Thoracic aorta (tissue), 2 donors: ENCODE data around the gene ZNF490. TPM values are rescaled to one million over a fixed set of nuclear protein-coding genes. Genes with fewer than 3 reads are reported as not detected.
"Not testable (repeated sequence)": the region's sequence is repeated elsewhere in the genome, so short reads cannot be mapped to it uniquely, and the experiment has no call there.

Experiments used
- ATAC-seq: fragments of 150-250 bp; one replicate; pipeline ENCODE4 v1.8.0; 2017; ENCODE audit warnings: low read depth; ENCODE audit not compliant: insufficient number of reproducible peaks, low FRiP score
- DNase-seq: peaks from one replicate; pipeline ENCODE4 v3.0.0-alpha.2; 2020; ENCODE audit warnings: low spot score
- H3K27ac ChIP-seq, 2 donors: fragments of 200-600 bp; sonication (generic); 1 replicate in 1 of 2; 2 replicates in 1 of 2; pipeline ENCODE4 v1.5.1; 2016; ENCODE audit warnings: mild to moderate bottlenecking in 2 of 2, moderate library complexity in 2 of 2
- H3K27me3 ChIP-seq: fragments of 200-600 bp; sonication (generic); replicated peaks from 2 replicates; pipeline ENCODE4 v1.6.0; 2016; ENCODE audit warnings: mild to moderate bottlenecking; ENCODE audit not compliant: insufficient read depth
- H3K36me3 ChIP-seq: fragments of 200-600 bp; sonication (generic); one replicate; pipeline ENCODE4 v1.5.1; 2016
- H3K4me1 ChIP-seq, 2 donors: fragments of 200-600 bp; sonication (generic); 1 replicate in 1 of 2; 2 replicates in 1 of 2; pipeline versions ENCODE4 v1.5.1 to v1.6.0; 2016; ENCODE audit warnings: low read depth in 2 of 2, mild to moderate bottlenecking in 1 of 2; ENCODE audit not compliant: control insufficient read depth in 1 of 2
- H3K4me3 ChIP-seq: fragments of 200-600 bp; sonication (generic); 2 replicates; pipeline ENCODE4 v1.5.1; 2016; ENCODE audit warnings: mild to moderate bottlenecking
- H3K9me3 ChIP-seq: fragments of 200-600 bp; sonication (generic); 2 replicates; pipeline ENCODE4 v1.5.1; 2016
- CTCF ChIP-seq: fragments of 200-600 bp; sonication (generic); IDR thresholded peaks from one replicate; pipeline ENCODE4 v1.5.1; 2019; ENCODE audit warnings: antibody characterized with exemption
- total RNA-seq, 2 donors: library from RNA; depleted of rRNA; stranded (reverse); fragments of >200 nt; gene quantifications; one replicate each; pipeline versions ENCODE4 v1.1.0 to v1.2.3, GENCODE V29; 2016

Gene ZNF490
- total RNA-seq, 2 donors from 2014 or later: 3.4 to 8.1 TPM

- H3K4me1 ChIP-seq: no peaks in the 10 kb centered on the region
- H3K27ac ChIP-seq: no peak overlapping the region
Measured at GRCh38 chr19:12629215-12629614, 18.6 kb upstream of the ZNF490 start.

GRCh38 chr19:12628040-12629022, 17.7 kb upstream of the ZNF490 start:
- no peak for TF ChIP-seq CTCF
- Histone ChIP-seq H3K4me1 (no peaks in the 10 kb centered on the region), H3K36me3 (peaks cover 55% of the 10 kb centered on the region), H3K27ac (no peak overlapping the region), H3K4me3 (no peak overlapping the region), H3K9me3 (peaks cover 12% of the 10 kb centered on the region), H3K27me3 (no peaks in the 10 kb centered on the region)
- no peak for ATAC-seq
- DNase-seq: no peak

More at GRCh38 chr19:12629215-12629614, 18.6 kb upstream of the ZNF490 start:
- Histone ChIP-seq H3K4me3 (no peak overlapping the region), H3K27me3 (no peaks in the 10 kb centered on the region), H3K36me3 (peaks cover 51% of the 10 kb centered on the region), H3K9me3 (peaks cover 12% of the 10 kb centered on the region)
- ATAC-seq: no peak
- no peak for DNase-seq
- no peak for TF ChIP-seq CTCF

GRCh38 chr19:12626958-12627357, 16.3 kb upstream of the ZNF490 start:
- Histone ChIP-seq H3K9me3 (peaks cover 12% of the 10 kb centered on the region), H3K4me1 (no peaks in the 10 kb centered on the region), H3K27ac (no peak overlapping the region), H3K36me3 (peaks cover 55% of the 10 kb centered on the region), H3K27me3 (no peaks in the 10 kb centered on the region), H3K4me3 (no peak overlapping the region)
- TF ChIP-seq CTCF: no peak
- ATAC-seq (no peak), DNase-seq (no peak)

- DNase-seq (no peak), ATAC-seq (no peak)
- Histone ChIP-seq H3K27ac (no peak overlapping the region), H3K9me3 (peaks cover 12% of the 10 kb centered on the region), H3K27me3 (no peaks in the 10 kb centered on the region), H3K4me1 (peaks cover 2 to 7% of the 10 kb centered on the region in 2 donors), H3K36me3 (peaks cover 45% of the 10 kb centered on the region), H3K4me3 (no peak overlapping the region)
- no peak for TF ChIP-seq CTCF
Measured at GRCh38 chr19:12623361-12624031, 12.9 kb upstream of the ZNF490 start.

GRCh38 chr19:12621253-12622024, 10.8 kb upstream of the ZNF490 start:
- DNase-seq: not testable (repeated sequence)
- peaks cover 28% of the 10 kb centered on the region for H3K36me3 ChIP-seq

More at GRCh38 chr19:12621253-12622024, 10.8 kb upstream of the ZNF490 start:
- H3K4me3 ChIP-seq, ATAC-seq, H3K9me3 ChIP-seq, H3K27me3 ChIP-seq, H3K27ac ChIP-seq: not testable (repeated sequence)
- peaks cover 11 to 27% of the 10 kb centered on the region in 2 donors for H3K4me1 ChIP-seq
